ENCODE data around the gene CAPS. TPM values are rescaled to one million over a fixed set of nuclear protein-coding genes. Genes with fewer than 3 reads are reported as not detected.

The CAPS gene
- total RNA-seq, 1 experiment from 2014 or later, result 7.2 TPM

- ChIA-PET CTCF (interaction anchor here (0.6 kb wide), 1 partner anchor 16 kb away, joined by 3 read pairs; no protein-coding TSS in a partner anchor), POLR2A (no interaction called here)
- Mint-ChIP-seq H3K27ac (ENCODE audit: unreplicated experiment) (no peak overlapping the region), H3K36me3 (ENCODE audit: insufficient read depth, unreplicated experiment) (peaks cover 64% of the 10 kb centered on the region), H3K4me3 (ENCODE audit: unreplicated experiment) (no peak overlapping the region), H3K27me3 (ENCODE audit: insufficient read depth, unreplicated experiment) (no peaks in the 10 kb centered on the region), H3K9me3 (ENCODE audit: unreplicated experiment) (no peaks in the 10 kb centered on the region), H3K4me1 (ENCODE audit: low read depth, unreplicated experiment) (no peaks in the 10 kb centered on the region)
- DNase-seq, result no peak
- Histone ChIP-seq H3K9me3 (no peaks in the 10 kb centered on the region), H3K27me3 (replicated peaks; ENCODE audit: control insufficient read depth, insufficient read depth, low read length) (no peaks in the 10 kb centered on the region), H3K4me3 (ENCODE audit: low read depth, low read length) (no peak overlapping the region), H3K36me3 (ENCODE audit: control insufficient read depth, insufficient read depth, low read length) (no peaks in the 10 kb centered on the region), H3K4me1 (no peaks in the 10 kb centered on the region)
- TF ChIP-seq CTCF (IDR thresholded peaks at IDR 0.05; ENCODE audit: insufficient read depth in 1 of 2, low read depth in 1 of 2, low read length in 1 of 2, severe bottlenecking in 1 of 2, unreplicated experiment in 1 of 2), result no peak
- no TSS peak for BruUV-seq (replicated peaks)
- intact Hi-C loops (cut with micrococcal nuclease; ENCODE audit: unreplicated experiment), result no loop called here
Observed at GRCh38 chr19:5935473-5936291, 21.6 kb downstream of the CAPS start.

GRCh38 chr19:5936292-5936592 lies 22.2 kb downstream of the CAPS start:
- Histone ChIP-seq H3K4me1 (no peaks in the 10 kb centered on the region), H3K27me3 (replicated peaks; ENCODE audit: control insufficient read depth, insufficient read depth, low read length) (no peaks in the 10 kb centered on the region), H3K9me3 (no peaks in the 10 kb centered on the region), H3K36me3 (ENCODE audit: control insufficient read depth, insufficient read depth, low read length) (peaks cover 2% of the 10 kb centered on the region; the same call in 1 of the 2 replicates), H3K4me3 (ENCODE audit: low read depth, low read length) (no peak overlapping the region)
- no peak for DNase-seq
- no peak for TF ChIP-seq CTCF (IDR thresholded peaks at IDR 0.05; ENCODE audit: insufficient read depth in 1 of 2, low read depth in 1 of 2, low read length in 1 of 2, severe bottlenecking in 1 of 2, unreplicated experiment in 1 of 2)
- no TSS peak for BruUV-seq (replicated peaks)
- Mint-ChIP-seq H3K27ac (ENCODE audit: unreplicated experiment) (no peak overlapping the region), H3K36me3 (ENCODE audit: insufficient read depth, unreplicated experiment) (peaks cover 62% of the 10 kb centered on the region), H3K4me3 (ENCODE audit: unreplicated experiment) (no peak overlapping the region), H3K27me3 (ENCODE audit: insufficient read depth, unreplicated experiment) (no peaks in the 10 kb centered on the region), H3K4me1 (ENCODE audit: low read depth, unreplicated experiment) (no peaks in the 10 kb centered on the region), H3K9me3 (ENCODE audit: unreplicated experiment) (no peaks in the 10 kb centered on the region)
- CTCF ChIA-PET, result interaction anchor here (0.6 kb wide), 1 partner anchor 16 kb away, joined by 3 read pairs; no protein-coding TSS in a partner anchor
- POLR2A ChIA-PET, result no interaction called here
- intact Hi-C loops (cut with micrococcal nuclease; ENCODE audit: unreplicated experiment), result no loop called here

GRCh38 chr19:5937550-5937949 lies 23.5 kb downstream of the CAPS start:
- Histone ChIP-seq H3K27me3 (replicated peaks; ENCODE audit: control insufficient read depth, insufficient read depth, low read length) (no peaks in the 10 kb centered on the region), H3K9me3 (no peaks in the 10 kb centered on the region), H3K36me3 (ENCODE audit: control insufficient read depth, insufficient read depth, low read length) (peaks cover 2% of the 10 kb centered on the region; the same call in 1 of the 2 replicates), H3K4me1 (no peaks in the 10 kb centered on the region), H3K4me3 (ENCODE audit: low read depth, low read length) (no peak overlapping the region)
- H3K36me3 Mint-ChIP-seq (ENCODE audit: insufficient read depth, unreplicated experiment), result peaks cover 68% of the 10 kb centered on the region
- no peak overlapping the region for H3K27ac Mint-ChIP-seq (ENCODE audit: unreplicated experiment)
- DNase-seq, result no peak
- intact Hi-C loops (cut with micrococcal nuclease; ENCODE audit: unreplicated experiment), result no loop called here
- no peaks in the 10 kb centered on the region for H3K4me1 Mint-ChIP-seq (ENCODE audit: low read depth, unreplicated experiment)
- no peaks in the 10 kb centered on the region for H3K27me3 Mint-ChIP-seq (ENCODE audit: insufficient read depth, unreplicated experiment)
- no peak for TF ChIP-seq CTCF (IDR thresholded peaks at IDR 0.05; ENCODE audit: insufficient read depth in 1 of 2, low read depth in 1 of 2, low read length in 1 of 2, severe bottlenecking in 1 of 2, unreplicated experiment in 1 of 2)
- ChIA-PET POLR2A (no interaction called here), CTCF (no interaction called here)
- BruUV-seq (replicated peaks), result TSS peak; percentile 5
- H3K9me3 Mint-ChIP-seq (ENCODE audit: unreplicated experiment), result no peaks in the 10 kb centered on the region
- H3K4me3 Mint-ChIP-seq (ENCODE audit: unreplicated experiment), result no peak overlapping the region
